GM21717 (cell line): Measurements from ENCODE around the gene LMF1.

Experiments used
- ATAC-seq: cut with Tn5 transposase; IDR thresholded peaks from one replicate; pipeline ENCODE4 v1.9.1; 2021; ENCODE audit warnings: mild to moderate bottlenecking, moderate library complexity; ENCODE audit not compliant: unreplicated experiment

The LMF1 gene

DNA sequence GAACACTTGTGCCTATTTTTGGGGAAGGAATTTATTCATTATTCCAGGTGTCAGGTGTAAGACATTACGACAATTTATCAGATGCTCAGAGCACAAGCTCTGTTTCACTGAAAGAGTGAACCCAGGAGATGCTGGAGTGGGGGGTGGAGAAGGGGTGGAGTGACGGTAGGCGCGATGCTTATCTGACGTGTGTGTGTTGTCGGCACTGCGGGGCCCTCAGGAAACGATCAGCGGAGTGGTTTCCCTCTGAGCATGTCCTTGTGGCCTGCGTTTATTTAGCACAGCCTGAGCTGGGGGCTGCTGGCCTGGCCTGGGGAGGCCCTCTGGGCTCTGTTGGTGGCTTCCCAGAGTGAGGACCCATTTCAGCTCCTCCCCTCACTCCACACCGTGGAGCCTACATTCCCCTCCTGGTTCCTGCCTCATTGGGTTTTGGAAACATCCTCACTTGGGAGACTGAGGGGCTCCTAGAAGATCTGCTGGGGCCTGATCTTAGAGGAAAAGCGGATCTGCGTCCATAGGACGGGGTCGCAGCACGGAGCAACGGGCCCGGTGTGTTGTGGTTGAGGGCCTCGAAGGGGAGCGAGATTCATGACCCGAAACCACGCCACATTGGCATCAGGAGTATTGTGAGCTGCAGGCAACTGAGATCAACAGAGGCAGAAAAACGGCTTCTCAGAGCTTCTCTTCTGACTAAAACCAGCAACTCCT is 151.3 kb downstream of the LMF1 start:
- no peak for ATAC-seq

DNA sequence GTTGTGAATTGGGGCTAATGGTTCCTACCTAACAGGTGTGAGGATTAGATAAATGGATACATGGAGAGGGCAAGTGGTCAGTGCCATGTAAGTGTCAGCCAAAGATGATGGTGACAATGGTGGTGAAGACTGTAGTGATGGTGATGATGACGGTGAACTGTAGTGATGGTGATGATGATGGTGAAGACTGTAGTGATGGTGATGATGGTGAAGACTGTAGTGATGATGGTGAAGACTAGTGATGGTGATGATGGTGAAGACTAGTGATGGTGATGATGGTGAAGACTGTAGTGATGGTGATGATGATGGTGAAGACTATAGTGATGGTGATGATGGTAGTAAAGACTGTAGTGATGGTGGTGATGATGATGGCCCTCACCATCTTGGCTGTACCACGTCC is 152.2 kb downstream of the LMF1 start:
- ATAC-seq: no peak

DNA sequence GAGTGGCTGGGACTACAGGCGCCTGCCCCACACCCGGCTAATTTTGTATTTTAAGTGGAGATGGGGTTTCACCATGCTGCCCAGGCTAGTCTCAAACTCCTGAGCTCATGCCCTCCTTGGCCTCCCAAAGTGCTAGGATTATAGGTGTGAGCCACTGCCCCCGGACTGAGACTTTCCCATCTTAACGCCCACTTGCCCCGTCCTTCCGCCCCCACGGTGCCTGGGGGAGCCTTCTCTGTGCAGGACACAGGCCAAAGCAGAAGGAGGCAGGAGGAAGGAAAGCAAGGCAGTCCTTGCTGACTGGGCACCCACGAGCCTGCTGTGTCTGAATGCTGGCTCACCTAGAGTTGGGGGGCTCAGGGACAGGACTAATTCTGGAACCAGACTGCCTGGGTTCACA is 152.7 kb downstream of the LMF1 start:
- ATAC-seq: no peak

DNA sequence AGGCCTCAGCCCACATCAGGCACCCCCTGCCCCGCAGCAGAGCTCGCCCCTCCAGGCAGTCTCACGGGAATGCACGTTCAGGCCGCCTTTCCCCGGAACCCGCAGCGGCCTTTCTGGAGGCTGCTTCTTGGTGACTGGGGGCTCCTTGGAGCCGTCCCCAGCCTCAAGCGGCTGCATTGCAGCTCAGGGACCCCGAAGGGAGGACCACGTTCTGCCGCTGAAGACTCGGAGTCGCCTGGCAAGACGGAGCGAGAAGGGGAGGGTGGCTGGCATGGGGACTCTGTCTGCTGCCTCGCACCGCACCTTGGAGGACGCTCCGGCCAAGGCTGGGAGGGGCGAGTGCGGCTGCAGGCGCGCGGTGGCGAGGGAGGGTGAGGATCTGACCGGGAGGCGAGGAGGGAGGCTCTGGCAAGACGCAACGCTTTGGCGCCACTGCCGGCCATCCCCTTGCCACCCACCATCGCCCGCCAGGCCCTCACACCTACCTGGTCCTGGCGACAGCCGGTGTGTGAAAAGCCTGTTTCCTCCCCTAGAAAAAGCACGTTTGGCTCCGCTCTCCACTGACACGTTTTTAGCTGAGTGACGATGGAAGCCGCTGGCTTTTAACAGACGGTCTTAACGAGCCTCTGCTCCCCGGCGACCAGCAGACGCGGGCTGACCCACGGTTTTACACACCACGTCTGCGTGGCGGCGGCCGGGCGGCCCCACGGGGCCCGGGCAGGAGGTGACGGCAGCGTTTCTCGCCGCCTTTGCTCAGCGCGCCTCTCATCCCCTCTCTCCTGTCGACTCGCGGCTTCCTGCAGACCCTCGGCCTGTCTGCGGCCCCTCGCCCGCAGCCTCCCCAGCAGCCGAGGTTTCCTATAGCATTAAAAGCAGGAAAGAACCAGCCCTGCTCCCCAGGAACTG is 153.5 kb downstream of the LMF1 start:
- no peak for ATAC-seq

DNA sequence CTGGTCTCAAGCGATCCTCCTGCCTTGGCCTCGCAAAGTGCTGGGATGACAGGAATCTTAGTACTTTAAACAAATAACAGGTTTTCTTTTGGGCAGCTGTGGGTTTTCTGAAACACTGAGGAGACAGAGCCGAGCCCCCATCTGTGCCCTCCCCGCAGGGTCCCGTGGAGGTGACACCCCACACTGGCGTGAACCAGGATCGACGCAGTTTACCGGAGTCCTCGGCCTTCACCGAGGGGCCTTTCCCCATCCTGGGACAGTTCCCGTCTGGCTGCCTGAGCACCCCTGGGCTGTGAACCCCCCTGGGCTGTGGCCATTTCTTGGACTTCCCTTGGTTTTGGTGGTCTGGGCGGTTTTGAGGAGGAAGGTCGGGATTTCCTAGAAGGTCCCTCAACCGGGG is 154.9 kb downstream of the LMF1 start:
- no peak for ATAC-seq

DNA sequence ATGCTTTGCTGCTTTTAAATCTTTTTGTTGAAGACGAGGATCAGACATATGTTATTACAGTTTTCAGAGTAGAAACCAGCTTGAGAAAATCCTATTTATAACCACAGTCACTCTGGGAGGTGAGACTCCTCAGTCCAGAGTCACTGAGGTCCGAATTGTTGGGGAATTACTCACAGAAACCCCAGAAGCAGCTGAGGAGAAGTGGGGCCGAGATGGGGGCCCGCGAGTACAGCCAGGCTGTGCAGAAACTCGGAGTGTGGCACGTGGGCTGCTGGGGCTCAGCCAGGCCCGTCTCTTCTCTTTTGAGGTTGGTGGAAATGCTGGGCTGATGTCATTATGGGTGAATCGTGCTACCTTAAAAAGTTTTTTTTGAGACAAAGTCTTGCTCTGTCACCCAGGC is 155.8 kb downstream of the LMF1 start:
- no peak for ATAC-seq

DNA sequence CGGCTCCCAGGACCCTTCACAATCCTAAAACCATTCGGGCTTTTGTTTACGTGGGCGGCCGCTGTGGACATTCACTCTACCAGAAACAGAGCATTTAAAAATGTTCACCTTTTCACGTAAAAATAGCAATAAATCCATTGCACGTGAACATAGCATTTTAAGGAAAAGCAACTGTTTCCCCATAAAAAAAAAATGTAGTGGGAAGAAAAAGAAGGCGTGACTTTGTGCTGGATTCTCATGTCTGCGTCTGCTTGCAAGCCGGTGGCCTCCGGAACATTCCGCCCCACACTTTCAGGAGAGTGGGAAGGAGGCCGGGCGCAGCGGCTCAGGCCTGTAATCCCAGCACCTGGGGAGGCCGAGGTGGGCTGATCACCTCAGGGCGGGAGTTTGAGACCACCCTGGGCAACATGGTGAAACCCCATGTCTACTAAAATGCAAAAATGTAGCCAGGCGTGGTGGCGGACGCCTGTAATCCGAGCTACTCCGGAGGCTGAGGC is 156.8 kb downstream of the LMF1 start:
- no peak for ATAC-seq

DNA sequence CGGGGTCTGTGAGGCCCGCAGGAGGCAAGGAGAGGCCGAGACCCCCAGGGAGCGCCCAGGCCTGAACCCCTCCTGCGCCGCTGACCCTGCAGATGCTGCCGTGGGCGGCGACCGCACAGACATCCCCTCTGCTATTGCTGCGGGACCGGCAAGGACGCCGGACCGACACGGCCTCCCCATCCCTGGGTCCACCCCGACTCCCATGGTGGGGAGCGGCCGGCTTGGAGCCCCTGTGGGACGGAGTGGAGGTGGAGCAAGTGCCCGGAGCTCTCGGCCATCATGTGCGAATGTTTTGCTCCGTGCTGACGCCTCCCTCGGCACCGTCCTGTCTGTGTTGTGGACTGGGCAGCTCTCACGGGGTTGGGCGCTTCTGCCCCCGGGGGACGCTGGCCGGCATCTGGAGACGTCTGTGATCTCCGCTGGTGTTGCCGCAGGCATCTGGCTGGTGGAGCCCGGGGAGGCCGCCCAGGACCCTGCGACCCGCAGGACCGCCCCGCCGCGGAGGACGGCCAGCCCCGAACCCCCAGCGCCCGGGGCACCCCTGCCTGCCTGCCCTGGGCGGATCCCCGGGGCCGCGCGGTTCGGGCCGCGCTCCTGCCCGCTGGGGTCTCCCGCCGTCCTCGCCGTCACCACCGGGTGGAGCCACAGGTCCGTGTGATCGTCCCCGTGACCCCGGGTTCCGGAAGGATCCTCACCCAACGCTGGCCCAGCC is 157.4 kb downstream of the LMF1 start:
- no peak for ATAC-seq

DNA sequence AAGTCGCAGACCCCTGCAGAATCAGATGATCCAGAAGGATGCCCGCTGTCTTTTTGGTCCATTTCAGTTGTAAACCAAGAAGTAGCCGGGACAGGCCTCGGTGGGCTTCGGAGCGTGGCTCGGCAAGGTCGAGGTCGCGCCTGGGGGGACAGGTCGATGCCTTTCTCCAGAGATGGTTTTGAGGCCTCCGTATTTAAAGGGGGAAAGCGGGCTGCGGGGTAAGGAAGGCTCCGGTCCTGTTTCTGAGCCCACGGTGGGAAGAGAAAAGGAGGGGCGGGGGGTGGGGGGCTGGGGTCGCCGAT is 162.7 kb downstream of the LMF1 start:
- ATAC-seq: no peak

DNA sequence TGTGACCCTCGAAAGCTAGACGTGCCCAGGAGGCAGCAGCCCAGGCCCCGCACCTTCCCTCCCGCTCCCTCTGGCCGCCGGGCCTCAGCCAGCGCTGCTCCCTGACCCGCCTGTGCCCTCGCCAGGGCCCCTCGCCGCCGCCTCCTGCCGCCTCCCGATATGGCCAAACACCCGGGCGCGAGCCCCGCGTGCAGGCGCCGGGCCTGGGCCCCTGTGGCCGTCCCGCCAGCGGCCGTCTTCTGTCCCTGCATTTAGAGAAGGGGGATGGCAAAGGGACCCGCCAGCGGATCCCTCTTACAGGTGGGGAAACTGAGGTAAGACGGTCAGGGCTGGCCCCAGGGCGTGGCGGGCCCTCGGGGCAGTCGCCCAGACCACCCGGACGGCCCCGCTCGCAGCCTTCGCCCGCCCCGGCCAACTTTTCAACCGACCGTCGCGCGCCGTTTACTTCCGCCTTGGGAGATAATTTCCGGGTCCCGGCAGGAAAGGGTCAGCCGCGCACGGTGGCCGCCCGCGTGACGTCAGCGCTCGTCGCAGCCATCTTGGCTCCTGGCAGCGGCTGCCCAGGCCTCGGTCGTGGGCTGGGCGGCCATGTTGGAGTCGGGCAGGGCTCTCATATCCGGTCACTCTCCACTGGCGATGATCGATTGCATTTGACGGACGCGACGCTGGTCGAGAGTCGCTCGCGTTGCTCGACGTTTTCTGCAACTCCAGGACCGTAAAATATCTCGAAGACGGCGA is 163.3 kb downstream of the LMF1 start:
- ATAC-seq: peak; percentile 71

DNA sequence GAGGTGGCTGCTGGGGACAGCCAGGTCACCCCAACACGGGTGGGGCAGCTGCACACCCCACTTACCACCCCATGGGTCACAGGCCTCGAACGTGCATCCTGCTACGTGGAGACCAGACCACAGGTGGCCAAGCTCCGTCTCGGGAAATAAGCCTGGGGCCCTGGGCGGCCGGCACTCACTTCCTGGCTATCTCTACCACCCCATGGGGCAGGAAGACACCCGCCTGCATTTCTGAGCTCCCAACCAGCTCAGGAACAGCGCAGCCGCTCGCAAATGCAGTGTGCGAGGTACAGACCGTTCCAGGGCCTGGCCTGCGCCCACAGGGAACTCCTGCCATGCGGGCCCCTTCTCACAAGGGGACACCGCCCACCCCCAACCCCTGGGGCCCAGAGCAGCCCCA is 165.3 kb downstream of the LMF1 start:
- no peak for ATAC-seq

DNA sequence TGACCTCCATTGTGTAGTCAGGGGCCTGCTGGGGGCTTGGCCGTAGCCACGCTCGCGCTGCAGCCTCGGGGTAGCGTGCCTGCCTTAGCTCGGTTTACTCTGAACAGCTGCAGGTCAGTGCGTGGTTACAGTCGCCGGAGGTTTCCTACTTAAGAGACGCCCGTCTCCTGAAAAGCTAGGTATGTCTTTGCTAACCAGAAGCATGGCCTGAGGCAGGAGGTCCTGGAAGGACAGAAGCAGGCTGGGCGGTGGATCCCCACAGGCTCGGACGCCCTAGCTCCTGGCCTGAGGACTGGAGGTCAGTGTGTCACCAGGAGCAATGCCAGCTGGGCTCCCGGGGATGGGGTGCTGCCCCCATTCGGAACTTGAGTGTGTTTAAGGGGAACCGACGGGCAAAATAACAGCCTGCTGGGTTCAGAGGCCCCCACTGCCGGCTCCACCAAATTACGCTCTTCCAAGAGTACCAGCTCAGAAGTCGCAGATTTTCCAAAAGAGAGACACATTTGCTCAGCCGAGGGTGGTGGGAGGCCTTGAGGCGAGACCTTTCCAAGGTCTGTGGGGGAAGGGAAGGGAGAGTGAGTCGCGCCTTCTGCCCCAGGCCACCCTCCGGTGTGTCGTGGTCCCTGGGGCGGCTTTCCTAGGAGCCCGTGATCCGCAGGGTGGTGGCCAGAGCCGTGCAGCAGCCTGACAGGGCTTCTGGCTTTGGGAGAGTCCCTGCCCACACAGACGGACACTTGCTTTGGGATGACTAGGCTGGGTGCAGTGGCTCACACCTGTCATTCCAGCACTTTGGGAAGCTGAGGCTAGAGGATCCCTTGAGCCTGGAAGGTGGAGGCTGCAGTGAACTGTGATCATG is 166.4 kb downstream of the LMF1 start:
- ATAC-seq: no peak

DNA sequence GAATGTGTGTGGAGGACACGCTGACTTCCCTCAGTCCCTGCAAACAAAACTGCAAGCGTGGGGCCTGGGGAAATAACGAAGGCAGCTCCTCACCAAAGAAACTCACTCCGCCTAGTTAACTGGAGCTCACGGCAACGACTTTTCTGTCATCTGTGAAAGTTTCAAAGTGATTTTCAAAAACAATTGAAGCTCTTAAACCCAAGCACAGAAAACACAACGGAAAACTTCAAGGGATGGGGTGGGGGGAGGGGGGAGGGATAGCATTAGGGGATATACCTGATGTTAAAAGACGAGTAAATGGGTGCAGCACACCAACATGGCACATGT is 167.1 kb downstream of the LMF1 start:
- no peak for ATAC-seq
